GM21526 (cell line): ENCODE results near the gene CPEB1.
"Not testable (repeated sequence)": the region's sequence is repeated elsewhere in the genome, so short reads cannot be mapped to it uniquely, and the experiment has no call there.

Experiments used
- ATAC-seq: cut with Tn5 transposase; IDR thresholded peaks from one replicate; pipeline ENCODE4 v1.9.1; 2021; ENCODE audit warnings: moderate library complexity; ENCODE audit not compliant: unreplicated experiment, low FRiP score

CPEB1 gene

GRCh38 chr15:82532383-82532990 is 114.7 kb downstream of the CPEB1 start:
- ATAC-seq = no peak

GRCh38 chr15:82531496-82532382 is 115.4 kb downstream of the CPEB1 start:
- ATAC-seq = no peak

- peak; percentile 69 for ATAC-seq
Observed at GRCh38 chr15:82530606-82531379, 116.4 kb downstream of the CPEB1 start.

DNA sequence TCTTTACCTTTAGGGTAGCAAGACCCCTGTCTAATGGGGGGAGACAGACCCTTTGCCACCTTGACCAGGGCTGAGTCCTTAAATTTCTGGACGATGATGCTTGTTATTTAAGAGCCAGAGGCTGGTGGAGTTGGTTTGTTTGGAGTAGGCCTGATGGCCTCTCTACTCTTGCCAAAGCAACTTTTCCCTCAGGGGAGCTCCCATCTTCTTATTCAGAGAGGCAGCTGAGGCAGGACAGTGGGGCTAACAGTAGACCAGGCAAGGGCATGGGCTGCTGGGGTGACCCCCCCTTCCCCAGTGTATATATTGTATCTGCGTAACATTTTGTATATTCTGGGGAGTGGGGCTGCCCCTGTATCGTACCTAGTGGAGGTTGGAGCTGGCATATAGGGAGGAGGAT is 117.2 kb downstream of the CPEB1 start:
- ATAC-seq = no peak

GRCh38 chr15:82513587-82513986 is 133.6 kb downstream of the CPEB1 start:
- ATAC-seq = not testable (repeated sequence)

GRCh38 chr15:82507693-82508092 is 139.5 kb downstream of the CPEB1 start:
- not testable (repeated sequence) for ATAC-seq

DNA sequence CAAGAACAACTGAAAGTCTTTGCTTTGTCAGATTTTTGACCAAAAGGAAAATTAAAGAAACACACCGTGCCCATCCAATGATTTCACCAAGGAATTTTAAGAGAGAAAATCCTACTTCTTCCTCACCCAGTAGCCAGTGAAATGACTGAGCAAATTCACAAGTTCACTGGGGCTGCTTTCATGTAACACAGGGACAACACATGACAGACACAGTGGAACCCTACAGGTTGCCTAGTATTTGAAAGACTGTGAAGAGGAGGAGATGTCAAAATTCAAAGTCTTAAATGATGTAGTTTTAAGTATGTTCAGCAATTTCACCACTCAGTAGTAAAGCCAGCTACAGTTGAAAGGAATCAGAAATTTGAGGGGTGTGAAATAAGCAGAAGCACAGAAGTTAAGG is 140.1 kb downstream of the CPEB1 start:
- ATAC-seq = not testable (repeated sequence)

DNA sequence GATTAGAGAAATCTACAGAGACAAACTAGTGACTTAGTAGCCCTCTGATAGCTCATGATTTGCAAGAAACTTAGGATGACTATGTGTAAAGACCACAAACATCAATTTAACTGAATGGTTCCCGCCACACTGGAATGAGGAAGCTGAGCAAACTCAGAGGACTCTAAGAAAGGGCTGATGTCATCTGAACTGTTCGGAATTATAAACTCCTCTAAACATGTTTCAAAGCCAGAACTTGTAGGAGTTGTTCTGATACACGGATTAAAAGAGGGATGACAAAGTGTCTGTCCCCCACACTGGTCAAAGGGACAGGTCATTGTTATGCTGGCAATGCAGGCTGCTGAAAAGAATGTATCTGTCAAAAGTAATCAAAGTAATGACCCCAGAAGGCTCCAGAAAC is 141.3 kb downstream of the CPEB1 start:
- not testable (repeated sequence) for ATAC-seq

- ATAC-seq = not testable (repeated sequence)
Observed at GRCh38 chr15:82504074-82504473, 143.1 kb downstream of the CPEB1 start.

DNA sequence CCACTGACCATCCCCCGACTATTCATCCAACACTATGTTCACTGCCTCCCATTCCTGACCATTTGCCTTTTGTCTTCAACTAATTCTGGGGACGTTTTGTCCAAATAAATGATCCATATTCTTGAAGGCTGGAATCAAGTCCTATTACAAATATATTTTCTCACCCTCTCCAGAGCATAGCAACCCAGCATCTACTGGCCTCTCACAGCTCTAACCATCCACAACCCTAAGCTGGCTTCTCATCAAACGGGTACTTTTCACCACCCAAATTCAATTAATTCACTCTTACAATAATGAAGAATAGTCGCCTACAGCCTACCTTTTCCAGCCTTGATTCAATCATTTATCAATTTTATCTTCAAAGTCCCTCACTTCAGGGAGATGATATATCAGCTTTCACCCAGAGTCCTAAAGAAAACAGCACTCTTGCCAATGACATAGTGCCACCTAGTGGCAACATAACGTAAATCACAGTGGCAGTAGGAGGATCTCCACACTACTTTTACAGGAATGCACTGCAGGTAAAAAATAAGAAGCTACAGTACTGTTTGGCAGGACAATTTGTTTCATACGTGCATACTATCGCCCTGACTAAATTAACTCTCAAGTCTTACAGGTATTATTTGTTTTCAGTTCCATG is 144.3 kb downstream of the CPEB1 start:
- ATAC-seq = not testable (repeated sequence)

DNA sequence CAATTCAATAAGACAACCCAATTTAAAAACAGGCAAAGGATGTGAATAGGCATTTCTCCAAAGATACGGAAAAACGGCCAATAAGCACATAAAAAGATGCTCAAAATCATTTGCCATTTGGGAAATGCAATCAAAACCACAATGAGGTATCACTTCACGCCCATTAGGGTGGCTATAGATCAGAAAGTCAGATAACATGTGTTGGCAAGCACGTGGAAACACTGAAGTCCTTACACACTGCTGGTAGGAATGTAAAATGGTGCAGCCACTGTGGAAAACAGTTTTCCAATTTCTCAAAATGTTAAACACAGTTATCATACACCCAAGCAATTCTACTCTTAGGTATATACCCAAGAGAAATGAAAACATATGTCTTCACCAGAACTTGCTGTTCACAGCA is 146.4 kb downstream of the CPEB1 start:
- ATAC-seq = not testable (repeated sequence)

DNA sequence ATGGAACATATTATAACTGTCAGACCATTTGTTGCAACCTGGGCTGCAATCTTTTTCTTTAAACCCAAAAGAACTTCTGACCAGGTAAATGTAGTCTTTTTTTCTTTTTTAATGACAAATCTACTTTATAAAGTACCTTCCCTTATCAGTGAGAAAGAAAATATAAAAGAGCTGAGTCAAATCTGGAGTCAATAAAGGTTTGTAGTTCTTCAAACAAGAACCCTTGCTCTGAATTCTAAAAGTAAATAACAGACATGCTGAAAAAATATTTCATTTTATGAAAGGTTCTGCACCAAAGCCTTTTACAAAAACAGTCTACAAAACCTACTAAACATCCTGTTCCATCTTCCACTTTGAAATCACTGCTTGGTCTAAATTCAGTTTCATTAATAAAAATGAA is 149.2 kb downstream of the CPEB1 start:
- not testable (repeated sequence) for ATAC-seq
